GM21526 (cell line): ENCODE results near the gene TNFRSF25.
"Not testable (repeated sequence)": the region's sequence is repeated elsewhere in the genome, so short reads cannot be mapped to it uniquely, and the experiment has no call there.

Experiments
- ATAC-seq: cut with Tn5 transposase; IDR thresholded peaks from one replicate; pipeline ENCODE4 v1.9.1; 2021; ENCODE audit warnings: moderate library complexity; ENCODE audit not compliant: unreplicated experiment, low FRiP score

Gene TNFRSF25

DNA sequence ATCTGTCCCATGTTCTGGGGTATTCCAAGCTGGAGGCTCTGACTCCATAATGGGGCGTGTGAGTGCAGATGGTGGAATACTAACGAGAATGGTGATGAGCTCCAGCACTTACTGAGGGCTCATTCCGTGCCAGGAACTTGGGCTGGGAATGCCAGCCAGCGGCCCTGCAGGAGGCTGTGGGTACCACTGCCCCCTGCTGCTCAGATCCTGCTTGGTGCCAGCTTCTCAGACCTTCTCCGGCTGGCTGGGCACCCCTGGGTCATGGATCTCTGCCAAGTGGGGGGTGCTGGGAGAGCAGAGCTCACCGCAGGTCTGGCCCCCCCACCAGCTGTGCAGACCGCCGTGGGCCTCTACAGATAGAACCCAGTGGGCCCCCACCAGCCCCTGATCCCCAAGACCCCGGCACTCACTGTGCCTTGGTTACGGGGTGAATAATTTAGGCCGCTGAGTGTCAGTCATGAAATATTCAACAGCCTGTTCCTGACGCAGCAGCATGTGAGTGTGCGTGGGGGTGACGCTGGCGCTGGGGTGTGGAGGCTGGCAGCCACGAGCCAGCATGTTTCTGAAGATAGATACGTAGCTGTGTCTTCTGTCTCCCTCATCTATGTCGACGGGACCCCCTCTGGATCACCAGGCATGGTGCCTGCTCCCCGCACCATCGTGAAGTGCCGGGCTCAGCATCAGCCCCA lies 28.8 kb downstream of the TNFRSF25 start:
- ATAC-seq: not testable (repeated sequence)

DNA sequence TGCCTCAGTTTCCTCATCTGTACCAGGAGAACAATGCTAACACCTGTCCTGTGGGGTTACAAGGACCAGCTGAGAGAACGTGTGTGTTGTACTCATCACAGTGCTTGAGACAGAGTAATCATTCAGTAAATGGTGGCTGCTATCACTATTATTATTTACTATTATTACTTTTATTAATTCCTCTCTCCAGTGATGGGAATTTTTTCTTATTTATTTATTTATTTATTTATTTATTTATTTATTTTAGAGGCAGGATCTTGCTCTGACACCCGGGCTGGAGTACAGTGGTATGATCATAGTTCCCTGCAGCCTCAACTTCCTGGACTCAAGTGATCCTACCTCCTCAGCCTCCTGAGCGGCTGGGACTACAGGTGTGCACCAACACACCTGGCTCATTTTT lies 29.7 kb downstream of the TNFRSF25 start:
- ATAC-seq: not testable (repeated sequence)

DNA sequence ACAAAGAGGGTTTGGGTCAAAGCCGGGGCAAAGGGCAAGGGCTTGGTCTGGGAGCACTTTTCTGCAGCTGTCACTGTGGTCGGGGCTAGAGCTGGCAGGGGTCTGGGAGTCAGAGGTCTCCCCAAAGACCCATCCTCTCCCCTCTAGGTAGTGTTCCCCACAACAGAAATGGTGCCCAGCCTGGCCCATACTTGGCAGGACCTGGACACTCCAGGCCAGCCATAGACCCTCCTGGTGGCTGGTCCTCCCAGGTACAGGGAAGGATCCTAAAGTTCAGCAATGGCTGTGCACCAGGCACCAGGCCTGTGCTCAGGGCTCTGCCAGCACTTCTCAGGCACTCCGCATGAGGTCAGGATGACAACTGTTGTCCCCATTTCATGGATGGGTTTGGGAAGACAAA lies 30.4 kb downstream of the TNFRSF25 start:
- no peak for ATAC-seq

DNA sequence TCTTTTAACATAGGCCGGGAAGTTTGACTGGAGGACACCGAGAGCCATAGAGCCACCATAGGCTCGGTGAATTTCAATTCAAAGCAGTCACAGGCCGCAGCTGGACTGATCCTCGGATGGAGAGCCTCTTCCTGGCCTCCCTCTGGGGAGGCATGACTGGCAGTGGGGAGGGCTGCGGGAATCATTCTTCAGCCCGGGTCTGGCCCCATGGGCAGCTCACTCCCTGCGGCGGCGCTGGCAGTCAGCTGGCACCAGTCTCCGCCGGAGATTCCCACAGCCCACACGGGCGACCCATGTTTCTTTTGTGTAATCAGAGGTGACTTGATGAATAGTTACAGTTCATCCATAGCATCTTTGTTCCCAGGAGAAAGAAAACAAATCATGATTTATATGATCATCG lies 30.8 kb downstream of the TNFRSF25 start:
- no peak for ATAC-seq

GRCh38 chr1:6434186-6434585 lies 31.8 kb downstream of the TNFRSF25 start:
- no peak for ATAC-seq

DNA sequence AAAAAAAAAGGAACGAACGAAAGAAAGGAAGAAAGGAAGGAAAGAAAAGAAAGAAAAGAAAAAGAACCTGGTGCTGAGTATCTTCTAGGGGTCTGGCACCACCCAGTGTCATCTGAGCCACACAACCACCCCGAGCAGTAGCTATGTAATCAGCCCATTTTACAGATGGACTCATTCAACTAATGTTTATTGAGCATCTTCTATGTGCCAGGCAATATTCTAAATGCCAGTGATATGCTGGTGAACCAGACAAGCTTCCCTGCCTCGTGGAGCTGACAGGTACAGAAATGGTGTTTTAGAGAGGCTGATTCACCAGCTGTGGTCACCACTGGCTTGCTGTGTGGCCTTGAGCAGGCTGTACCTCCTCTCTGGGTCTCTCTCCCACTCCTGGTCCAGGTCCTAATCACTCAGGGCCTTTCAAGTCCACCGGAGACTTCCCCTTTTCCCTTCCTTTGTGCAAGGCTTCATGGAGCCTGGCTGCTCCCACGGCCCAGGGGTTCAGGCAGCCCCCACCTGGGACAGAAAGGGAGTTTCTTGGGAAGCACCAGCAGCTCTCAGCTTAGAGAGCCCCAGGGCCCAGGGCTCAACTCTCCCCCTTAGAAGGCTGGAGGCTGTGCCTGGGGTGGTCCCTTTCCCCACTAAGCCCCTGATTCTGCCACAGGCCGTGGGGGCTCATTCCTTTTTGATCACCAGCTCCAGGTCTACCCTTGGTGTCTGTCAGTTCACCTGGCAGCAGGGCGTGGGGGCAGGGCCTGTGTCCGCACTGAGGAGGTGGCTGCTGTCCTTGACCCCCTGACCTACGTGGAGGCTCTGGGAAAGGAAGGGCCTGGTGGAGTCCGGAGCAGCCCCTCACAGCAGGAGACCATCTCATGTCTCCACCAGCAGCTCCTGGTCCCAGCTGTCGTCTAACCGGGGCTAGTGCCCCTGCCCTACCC lies 34.1 kb downstream of the TNFRSF25 start:
- ATAC-seq: not testable (repeated sequence)

GRCh38 chr1:6429660-6430411 lies 36.1 kb downstream of the TNFRSF25 start:
- ATAC-seq: not testable (repeated sequence)

DNA sequence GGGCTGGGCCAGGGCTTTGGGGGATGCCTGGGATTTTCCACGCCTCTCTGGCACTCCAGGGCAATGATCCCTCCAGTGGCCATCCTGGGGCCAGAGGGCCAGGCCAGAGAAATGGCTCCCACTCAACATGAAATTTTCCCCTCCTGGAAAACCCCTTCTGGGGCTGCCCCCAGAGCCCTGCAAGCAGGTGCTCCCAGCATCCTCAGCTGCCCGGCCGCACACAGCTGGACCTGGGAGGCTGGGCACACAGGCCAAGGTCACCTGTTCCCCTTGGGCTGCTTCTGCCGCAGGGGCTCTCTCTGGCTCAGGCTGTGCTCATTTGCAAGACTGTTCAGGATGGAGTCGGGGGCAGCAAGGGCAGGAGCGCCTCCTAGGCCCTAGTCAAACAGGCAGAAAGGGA lies 37.5 kb downstream of the TNFRSF25 start:
- ATAC-seq: not testable (repeated sequence)

GRCh38 chr1:6427441-6428390 lies 38.3 kb downstream of the TNFRSF25 start:
- no peak for ATAC-seq

DNA sequence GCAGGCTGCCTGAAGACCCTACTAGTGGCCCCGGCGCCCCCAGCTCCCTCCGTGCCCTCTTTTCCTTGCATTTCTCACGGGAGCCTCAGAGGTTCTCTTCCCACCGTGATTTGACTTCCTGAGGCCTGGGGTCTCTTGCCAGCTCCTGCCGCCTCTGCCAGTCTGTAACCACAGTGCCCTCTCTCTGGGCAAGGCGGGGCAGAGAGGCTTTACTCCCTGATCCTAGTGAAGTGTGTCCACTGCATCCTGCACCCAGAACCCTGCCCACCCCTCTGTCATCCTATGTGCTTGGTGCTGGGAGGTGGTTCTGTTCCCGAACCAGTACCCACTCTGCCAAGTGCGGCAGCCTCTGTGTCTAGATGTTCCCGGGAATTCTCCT lies 39.0 kb downstream of the TNFRSF25 start:
- ATAC-seq: no peak

- no peak for ATAC-seq
These were observed 39.5 kb downstream of the TNFRSF25 start for GRCh38 chr1:6426277-6426971.

GRCh38 chr1:6425658-6426057 lies 40.3 kb downstream of the TNFRSF25 start:
- no peak for ATAC-seq

- ATAC-seq: no peak
These were observed 41.1 kb downstream of the TNFRSF25 start, which contains the start of gene ESPN for GRCh38 chr1:6424619-6425593. ESPN (plus strand) TSS chr1:6424776; CDS start chr1:6424956, 180 bp downstream.

GRCh38 chr1:6424000-6424565 lies 41.9 kb downstream of the TNFRSF25 start:
- no peak for ATAC-seq

- ATAC-seq: no peak
These were observed 42.5 kb downstream of the TNFRSF25 start for GRCh38 chr1:6423321-6423999.

GRCh38 chr1:6421266-6421665 lies 44.7 kb downstream of the TNFRSF25 start:
- no peak for ATAC-seq

DNA sequence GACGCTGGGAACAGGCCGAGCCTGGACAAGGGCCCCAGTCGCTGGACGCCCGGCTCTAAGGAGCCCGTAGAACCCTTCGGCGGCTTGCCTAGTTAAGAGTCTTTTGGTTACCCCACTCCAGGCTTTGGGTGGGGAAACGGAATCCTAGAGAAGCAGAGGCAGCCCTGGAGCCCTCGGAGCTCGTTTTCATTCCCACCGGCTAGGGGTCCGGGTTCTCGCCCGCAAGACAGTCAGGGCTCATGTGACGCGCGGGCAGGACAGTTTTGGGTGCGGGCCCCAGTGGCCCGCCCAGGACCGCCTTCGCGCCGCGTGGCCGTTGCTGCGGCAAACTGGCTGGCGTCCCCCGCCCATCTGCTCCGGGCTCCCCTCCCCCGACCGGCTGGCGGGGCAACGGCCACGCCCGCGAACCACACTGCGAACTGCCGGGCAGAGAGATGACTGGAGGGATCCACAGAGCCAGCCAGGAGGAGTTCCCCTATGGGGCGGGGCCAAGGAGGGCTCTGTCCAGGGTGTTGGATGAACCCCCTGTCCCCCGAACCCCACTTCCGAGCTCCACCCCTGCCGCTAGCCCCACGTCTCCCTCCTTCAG lies 45.4 kb downstream of the TNFRSF25 start:
- no peak for ATAC-seq
